HG02798 (cell line): ENCODE results near the gene LYPD4.
A peak's percentile ranks its signal among the peaks of the same experiment; 100 is the strongest.

Source experiments
- ATAC-seq: cut with Tn5 transposase; IDR thresholded peaks from one replicate; pipeline ENCODE4 v1.9.1; 2021; ENCODE audit warnings: mild to moderate bottlenecking; ENCODE audit not compliant: unreplicated experiment, poor library complexity

Gene LYPD4

DNA sequence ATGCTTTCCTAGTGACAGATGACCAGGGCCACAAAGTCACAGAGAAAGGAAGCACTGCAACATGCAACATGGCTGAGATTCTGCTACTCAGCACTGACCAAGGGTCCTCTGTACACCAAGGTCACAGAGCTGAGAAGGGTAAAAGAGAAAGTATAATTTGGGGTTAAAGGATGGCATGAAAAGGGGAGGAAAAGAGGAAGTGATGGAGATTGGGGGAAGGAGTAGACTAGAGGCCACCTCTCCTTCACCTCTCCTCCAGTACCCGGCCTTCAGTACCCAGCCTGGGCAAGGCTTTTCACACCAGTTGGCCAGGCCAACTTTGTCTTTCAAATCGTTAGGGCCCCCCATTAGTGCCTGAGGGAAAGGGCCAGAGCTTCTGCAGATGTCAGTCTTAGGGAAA, 9.3 kb upstream of the LYPD4 start:
- ATAC-seq = no peak

DNA sequence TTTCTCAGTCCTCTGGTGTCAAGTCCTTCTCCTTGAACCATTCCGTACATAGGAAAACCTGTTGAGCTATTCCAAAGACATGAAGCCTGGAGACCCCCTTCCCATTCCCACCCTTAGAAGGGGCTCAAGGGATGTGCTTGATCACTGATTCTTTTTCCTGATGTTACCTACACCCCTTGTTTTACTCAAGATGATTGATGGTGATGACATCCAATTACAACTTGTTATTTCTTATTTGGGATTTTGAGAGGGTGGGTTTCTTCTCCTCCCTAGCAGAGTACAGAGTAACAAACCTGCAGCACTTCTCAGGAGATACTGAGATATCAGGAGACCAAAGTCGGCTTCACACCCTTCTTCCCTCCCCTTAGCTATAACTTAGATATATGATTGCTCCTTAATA, 8.9 kb upstream of the LYPD4 start:
- no peak for ATAC-seq

DNA sequence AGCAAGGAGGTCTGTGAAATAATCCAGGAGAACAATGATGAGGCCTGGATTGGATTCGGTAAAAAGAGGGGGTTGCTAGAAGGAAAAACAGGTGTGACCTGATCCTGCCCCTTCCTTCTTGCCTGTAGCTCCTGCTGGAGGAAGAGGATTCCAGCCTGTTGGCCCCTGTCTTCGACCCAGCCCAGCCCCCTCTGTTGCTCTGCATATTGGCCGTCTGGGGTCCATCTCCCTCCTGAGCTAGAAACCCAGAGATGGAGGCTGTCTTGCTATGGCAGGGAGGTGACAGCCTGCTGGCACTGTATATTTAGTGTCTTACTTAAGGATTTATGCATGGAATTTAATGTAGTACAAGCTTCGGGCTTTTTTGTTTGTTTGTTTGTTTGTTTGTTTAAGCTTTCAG, 7.0 kb upstream of the LYPD4 start:
- ATAC-seq = no peak

DNA sequence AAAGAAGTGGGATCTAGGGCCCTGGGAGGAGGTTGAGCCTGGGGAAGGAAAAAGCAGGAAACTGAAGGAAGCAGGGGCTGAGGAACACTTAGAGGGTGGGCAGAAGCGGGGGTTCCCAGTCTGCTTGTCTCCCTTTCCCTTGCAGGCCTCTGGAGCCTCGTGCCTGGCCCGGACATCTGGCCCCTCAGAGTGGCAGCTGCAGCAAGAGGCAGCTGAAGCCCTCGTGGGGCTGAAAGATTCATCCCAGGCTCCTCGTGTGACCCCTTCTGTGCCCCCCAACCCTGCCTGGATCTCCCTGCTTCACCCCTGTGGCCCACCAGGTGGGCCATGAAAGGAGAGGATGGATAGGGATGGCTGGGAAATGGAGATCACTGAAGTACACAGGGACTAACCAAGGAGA, 5.9 kb upstream of the LYPD4 start:
- ATAC-seq = no peak

DNA sequence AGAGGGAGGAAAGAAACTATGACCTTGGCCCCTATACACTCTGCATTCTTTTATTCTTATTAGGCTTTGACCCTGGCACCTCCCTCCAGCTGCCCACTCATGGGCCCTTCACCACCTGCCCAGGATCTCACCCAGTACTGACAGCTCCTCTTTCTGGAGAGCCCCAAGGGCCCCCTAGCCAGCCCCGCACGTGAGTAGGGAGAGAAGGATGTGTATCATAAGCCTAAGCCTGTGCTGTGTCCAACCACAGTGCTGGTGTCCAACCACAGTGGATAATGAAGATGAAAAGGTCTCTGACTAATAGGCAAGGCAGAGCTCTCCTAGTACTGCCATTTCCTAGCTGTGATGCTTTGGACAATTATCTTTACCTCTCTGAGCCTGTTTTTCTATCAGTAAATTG, 4.6 kb upstream of the LYPD4 start:
- ATAC-seq = no peak

DNA sequence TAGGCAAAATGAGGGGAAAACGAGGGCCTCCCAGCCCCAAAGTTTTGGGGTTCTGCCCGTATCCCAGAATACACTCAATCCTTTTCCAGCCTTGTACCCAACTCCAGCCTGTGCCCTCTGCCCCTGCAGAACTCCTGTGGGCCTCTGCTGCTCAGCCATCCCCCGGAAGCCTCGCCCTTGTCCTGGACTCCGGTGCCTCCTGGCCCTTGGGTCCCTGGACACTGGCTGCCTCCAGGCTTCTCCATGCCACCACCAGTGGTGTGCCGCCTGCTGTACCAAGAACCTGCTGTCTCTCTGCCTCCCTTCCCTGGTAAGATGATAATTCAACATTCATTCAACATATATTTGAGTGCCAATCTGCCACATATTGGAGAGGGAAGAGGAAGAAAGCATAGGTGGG, 4.2 kb upstream of the LYPD4 start:
- no peak for ATAC-seq

DNA sequence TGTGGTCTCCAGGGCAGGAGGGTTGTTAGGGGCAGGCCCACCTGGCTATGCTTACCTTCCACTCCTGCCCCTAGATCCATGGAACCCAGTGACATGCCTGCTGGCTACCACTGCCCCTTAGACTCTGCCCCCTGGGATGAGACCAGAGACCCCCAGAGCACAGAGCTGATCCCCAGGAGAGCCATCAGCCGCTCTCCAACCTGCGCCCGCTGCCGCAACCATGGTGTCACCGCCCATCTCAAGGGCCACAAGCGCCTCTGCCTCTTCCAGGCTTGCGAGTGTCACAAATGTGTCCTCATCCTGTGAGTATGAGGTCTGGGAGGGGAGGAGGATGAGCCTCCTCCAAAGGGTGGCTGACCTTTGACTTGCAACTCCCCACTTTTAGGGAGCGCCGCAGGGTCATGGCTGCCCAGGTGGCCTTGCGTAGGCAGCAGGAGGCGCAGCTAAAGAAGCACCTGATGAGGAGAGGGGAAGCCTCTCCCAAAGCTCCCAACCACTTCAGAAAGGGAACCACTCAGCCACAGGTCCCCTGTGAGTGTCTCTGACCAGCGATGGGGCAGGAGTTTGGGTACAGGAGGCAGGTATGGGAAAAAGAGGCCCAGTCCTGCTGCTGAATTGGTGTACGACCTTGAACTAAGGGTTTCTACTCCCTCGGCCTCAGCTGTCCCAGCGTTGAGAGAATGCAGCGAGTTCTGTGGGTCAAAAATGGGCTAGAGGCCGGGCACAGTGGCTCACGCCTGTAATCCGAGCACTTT, 3.0 kb upstream of the LYPD4 start:
- ATAC-seq = no peak

DNA sequence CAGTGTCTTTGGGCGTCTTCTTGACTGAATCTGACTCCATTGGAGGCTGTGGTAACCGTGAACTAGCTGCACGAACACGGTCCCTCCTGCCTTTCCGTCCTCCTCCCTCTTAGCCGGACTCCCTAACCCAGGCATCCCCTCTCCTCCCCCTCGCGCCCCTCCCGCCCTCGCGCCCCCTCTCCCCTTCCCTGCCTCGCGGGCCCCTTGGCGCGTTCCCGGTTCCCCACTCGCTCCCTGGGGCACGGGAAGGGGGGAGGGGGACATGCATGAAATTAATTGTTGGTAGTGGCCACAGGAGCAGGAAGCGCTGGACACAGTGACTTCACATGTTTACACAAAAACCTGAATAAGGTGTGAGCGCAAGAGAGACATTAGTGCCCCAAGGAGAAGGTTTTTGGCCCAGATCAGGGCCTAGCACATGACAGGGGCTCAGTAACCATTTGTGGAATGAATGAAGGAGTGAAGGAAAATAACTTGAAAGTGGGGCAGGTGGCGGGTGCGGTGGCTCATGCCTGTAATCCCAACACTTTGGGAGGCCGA, 638 bp upstream of the LYPD4 start:
- ATAC-seq = no peak

DNA sequence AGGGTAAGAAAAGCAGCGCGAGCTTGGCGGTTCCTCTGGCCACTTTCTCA, 343 bp upstream of the LYPD4 start, which contains the start of gene DMRTC2:
Gene DMRTC2, plus strand, starts transcription at position 42 of the 50 bp plus-strand sequence. CDS start 2,387 bp downstream, outside the sequence.
- no peak for ATAC-seq

DNA sequence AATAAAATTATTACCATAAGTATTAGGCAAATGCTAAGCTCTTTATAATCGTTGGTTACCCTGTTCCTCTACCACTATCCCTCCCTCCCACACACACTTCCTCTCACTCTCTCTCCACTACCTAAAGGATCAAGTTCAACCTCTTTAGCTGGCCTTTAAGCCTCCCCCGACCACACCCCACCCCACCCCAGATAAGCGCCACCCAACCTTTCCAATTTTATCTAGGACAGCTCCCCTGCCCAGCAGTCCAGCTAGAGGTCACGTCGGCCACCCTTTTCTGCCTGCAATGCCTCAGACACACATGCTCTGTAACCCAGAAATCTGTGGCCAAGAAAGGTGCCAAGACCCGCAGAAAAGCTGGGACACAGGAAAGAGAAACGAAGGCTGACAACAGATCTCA, 1.1 kb downstream of the LYPD4 start:
- ATAC-seq = no peak

DNA sequence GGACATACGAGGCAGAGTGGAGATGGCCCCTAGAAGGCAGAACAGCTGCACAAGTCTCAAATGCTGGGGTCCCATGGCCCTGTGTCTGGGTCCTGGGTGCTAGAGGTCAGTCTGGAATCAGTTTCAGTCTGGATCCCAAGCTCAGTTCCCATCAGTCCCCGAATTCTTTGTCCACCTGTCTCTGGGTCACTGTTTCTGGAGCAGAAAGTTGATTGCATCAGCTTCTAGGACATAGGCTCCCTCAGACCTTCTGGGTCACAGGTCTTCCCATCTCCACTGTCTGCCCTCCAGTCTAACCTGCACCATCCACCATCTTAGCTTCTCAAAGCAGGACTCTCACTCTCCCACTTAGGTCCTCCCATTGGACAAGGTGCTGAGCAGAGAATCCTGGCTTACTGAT, 5.3 kb downstream of the LYPD4 start:
- ATAC-seq = no peak

DNA sequence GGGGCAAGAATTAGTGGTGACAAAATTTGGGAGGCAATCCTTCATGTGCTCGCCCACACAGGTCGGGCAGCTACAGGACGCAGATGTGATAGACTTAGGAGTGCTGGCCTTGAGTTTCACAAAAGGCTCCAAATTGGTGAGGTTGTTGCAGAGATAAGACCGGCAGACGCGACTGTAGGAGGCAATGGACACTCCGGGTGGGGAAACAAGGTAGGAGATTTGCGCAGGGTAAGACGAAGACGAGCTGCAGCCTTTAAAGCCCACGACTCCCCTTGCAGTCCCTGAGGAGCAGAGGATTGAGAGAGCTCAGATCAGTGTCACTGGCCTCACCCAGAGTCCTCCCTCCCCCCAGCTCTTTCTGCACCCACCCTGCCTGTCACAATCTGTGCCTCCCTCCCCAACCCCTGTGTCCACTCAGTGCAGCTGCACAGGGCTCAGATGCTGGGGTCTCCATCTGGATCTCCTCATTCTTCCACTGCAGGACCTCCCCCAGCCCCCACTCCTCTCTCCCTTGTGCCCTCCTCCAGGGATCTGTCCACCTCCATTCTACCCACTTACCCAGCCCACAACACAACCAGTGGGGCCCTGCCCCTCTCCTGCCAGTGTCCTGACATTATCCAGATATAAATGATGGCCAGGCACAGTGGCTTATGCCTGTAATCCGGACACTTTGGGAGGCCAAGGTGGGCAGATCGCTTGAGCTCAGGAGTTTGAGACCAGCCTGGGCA, 6.3 kb downstream of the LYPD4 start:
- no peak for ATAC-seq

DNA sequence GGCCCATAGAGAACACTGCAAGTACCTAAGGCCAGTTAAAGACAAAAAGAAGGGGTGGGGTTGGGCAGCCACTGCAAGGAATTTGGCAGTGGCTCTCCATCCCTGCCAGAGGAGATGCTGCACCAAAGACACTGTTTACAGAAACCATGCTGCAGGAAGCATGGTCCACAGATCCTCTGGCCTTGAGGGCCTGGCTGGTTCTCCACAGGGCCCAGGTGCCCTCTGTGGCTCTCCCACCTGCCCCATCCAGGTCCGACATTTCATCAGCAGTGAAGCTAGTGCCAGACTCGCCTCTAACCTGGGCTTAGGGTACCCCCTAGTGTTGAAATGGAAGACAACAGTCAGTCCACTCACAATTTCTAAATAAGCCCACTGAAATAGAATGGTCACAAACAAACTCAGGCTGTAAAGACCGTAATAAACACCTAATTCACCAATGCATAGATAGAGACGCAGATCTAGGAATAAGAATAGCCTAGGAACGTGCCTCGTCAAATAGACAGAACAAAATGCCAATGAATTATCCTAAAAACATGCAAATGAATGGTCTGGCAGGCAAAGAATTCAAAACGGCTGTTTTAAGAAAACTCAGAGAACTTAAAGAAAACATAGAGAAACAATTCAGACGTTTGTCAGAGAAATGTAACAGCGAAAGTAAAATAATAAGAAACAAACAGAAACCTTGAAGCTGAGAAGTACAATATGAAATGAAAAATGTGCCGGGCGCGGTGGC, 23.3 kb downstream of the LYPD4 start:
- ATAC-seq = peak; percentile 36

DNA sequence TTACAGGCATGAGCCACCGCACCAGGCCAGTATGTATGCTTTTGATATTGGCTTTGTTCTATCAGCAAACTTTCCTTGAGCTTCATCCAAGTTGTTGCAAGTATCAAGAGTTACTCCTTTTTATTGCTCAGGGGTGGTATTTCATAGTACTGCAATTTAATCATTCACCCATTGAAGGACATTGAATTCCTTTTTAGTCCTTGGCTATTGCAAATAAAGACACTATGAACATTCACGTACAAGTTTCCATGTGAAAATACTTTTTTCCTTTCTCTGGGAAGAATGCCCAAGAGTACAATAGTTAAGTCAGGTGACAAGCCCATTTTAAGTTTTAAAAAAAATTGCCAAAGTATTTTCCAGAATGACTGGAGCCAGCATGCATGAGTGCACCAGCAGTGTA, 27.7 kb downstream of the LYPD4 start:
- no peak for ATAC-seq

DNA sequence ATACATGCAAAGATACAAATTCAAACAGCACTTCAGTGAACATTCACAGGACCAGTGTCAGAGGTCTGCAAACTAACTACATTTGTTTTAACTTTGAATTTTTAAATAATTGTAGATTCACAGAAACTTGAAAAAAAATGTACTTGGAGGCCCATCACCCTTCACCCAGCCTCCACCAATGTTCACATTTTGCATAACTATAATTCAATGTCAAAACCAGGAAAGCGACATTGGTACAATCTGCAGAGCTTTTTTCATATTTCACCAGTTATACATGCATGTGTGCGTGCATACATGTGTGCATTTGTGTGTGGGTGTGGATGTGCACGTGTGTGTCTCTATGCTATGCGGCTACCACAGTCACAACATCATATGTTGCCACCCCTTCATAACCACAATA, 29.2 kb downstream of the LYPD4 start:
- no peak for ATAC-seq

DNA sequence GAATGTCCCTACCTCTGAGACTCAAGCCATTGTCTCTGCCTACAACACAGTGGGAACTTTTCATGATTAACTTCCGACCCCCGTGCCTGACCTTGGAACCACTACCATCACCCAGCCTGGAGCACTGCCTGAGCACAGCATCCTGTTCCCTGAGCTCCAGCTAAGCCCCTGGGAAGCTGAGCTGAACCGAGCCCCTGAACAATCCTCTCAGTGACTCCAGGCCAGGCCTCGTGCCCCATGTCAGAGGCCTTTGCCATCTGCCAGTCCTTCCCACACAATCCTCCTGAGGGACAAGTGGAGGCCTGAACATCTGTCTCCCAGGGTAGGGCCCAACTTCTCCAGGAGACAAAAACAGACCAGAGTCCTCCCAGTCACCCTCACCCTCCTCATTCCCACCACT, 30.6 kb downstream of the LYPD4 start:
- no peak for ATAC-seq

DNA sequence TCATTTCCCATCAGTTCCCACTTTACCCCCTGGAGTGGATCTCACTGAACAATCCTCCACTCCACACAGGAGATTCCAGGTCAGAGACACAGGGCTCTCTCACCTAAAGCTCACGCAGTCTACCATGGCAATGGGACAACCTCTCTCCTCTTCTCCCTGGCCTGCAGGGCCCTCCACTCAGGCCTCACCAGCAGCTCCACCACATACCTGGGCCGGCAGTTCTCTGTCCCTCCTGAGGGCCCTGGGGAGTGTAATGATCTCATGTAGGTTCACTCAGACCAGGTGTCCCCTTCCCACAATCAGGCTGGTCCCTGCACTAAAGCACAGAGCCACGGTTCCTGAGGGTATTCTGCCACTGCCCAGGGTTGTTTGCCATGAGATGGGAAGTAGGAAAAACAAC, 32.5 kb downstream of the LYPD4 start:
- no peak for ATAC-seq

DNA sequence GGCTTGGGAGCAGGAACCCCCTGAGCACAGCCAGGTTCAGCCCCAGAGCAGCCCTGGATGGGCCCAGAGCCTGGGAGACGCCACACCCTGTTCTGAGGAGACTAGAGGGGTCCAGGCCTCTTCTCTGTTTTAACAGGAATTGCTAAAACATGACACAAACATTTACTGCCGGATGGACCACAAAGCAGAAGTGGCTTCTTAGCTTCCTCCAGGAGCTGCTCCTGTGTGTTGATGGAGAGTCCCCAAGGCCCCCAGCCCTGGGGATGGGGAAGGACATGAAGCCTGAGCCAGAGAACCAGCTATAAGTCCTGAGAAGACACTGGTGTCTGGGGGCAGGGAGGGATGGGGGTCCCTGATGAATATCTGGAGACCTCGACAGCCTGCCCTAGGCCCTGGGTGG, 33.4 kb downstream of the LYPD4 start:
- ATAC-seq = no peak

DNA sequence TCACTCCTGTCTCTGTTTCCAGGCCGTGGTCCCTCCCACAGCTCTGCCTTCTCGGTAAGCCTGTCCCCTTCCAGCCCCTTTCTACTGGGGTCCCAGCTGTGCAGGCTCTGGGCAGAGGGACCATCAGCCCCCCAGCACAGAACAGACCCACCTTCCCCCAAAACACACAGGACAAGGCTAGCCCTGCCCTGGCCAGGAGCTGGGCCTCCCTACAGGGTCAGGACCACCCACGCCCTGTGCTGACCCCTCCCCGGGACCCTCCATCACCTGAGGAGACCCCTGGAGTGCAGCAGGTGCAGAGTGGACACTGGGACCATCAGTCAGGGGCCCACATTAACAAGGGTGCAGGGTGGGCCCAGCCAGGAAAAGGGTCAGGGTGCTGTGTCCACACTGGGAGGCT, 34.2 kb downstream of the LYPD4 start:
- no peak for ATAC-seq

DNA sequence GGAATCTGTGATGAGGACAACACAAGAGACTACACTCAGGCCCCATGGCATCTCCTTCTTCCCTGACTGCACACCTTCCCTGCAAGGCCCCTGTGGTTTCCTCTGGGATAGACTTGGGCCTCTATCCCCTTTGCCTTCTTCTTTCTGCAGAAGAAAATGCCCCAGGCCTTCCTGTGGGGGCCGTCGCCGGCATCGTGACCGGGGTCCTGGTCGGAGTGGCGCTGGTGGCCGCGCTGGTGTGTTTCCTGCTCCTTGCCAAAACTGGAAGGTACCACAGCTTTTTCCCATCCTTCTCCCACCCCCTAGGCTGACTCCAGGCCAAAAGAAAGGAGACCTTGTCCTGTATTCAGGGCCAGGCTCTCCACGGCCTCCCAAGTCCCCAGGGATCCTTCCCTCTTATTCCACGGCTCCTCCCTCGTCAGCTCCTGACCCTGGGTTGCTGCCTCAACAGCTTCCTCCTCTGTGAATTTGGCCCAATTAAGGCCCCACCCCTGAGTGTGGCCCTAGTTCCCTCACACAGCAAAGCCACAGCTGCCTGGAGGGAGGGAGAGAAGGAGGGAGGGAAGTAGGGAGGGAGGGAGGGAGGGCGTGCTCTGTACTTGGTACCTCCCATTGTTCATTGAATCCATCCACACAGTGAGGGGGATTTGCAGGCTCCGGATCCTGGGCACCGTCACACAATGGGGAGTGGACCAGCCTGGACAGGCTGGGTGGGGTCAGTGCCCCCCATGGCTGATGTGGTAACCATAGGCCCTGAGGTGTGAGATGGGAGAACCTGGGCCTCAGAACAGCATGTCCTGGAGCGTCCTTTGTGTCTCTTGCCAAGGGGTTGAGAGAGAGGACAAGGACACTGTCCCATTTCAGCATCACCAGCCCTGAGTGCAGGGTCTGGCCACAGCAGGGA, 35.6 kb downstream of the LYPD4 start:
- ATAC-seq = no peak

DNA sequence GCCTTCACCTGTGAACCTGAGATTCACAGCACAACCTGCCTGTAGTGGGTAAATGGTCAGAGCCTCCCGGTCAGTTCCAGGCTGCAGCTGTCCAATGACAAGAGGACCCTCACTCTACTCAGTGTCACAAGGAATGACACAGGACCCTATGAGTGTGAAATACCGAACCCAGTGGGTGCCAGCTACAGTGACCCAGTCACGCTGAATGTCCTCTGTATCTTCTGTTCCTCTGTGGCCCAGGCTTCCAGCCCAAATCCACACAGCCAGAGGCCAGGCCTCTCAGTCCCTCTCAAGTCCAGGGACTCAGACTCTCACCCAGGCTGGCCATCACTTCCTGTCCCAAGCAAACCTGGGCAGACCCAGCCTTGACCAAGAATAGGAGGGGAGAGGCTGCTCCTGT, 37.3 kb downstream of the LYPD4 start:
- no peak for ATAC-seq
